H1 (cell line): ENCODE data around the gene SLFNL1. TPM values are rescaled to one million over a fixed set of nuclear protein-coding genes. Genes with fewer than 3 reads are reported as not detected.

ENCODE experiments used
- CTCF ChIA-PET: fragments of 300-600 bp; sonication (Branson Sonifier 250); formaldehyde crosslinking; loops from one replicate; lab custom pipeline; 2021; ENCODE audit not compliant: partially characterized antibody; lab: Charles Lee
- POLR2A ChIA-PET: fragments of 300-600 bp; sonication (Branson Sonifier 250); formaldehyde crosslinking; loops from one replicate; lab custom pipeline; 2021; ENCODE audit warnings: inconsistent platforms; ENCODE audit not compliant: partially characterized antibody; lab: Charles Lee
- DNase-seq, 2 experiments: peaks; one replicate each; pipeline versions ENCODE4 v3.0.0 to v3.0.0-alpha.2; 2010 to 2022; ENCODE audit warnings: low spot score in 2 of 2, low read depth in 1 of 2, mixed read lengths in 1 of 2
- FAIRE-seq: peaks from 2 replicates; lab custom pipeline; 2011; peaks lifted over from hg19 to GRCh38; lab: Jason Lieb, UNC
- H2AFZ ChIP-seq: 2 replicates; pipeline ENCODE4 v1.8.1; 2012; ENCODE audit warnings: low read length, inconsistent platforms
- H2AK5ac ChIP-seq: 2 replicates; pipeline ENCODE4 v1.6.1; 2013; ENCODE audit warnings: low read depth, low read length
- H2BK120ac ChIP-seq: replicated peaks from 2 replicates; pipeline ENCODE3; 2013; ENCODE audit warnings: low read depth, low read length, inconsistent platforms
- H2BK12ac ChIP-seq: 2 replicates; pipeline ENCODE4 v1.6.1; 2013; ENCODE audit warnings: low read depth, low read length
- H2BK15ac ChIP-seq: 2 replicates; pipeline ENCODE4 v1.6.1; 2013; ENCODE audit warnings: low read length
- H2BK20ac ChIP-seq: 2 replicates; pipeline ENCODE4 v1.6.1; 2013; ENCODE audit warnings: low read length
- H2BK5ac ChIP-seq: 2 replicates; pipeline ENCODE4 v1.6.1; 2013; ENCODE audit warnings: low read depth, low read length
- H3K14ac ChIP-seq: 2 replicates; pipeline ENCODE4 v1.6.1; 2013; ENCODE audit warnings: inconsistent platforms; ENCODE audit not compliant: insufficient read length
- H3K18ac ChIP-seq: 2 replicates; pipeline ENCODE4 v1.6.1; 2013; ENCODE audit warnings: low read length; ENCODE audit errors: extremely low read depth
- H3K23ac ChIP-seq: 2 replicates; pipeline ENCODE4 v1.6.1; 2013; ENCODE audit warnings: inconsistent platforms; ENCODE audit not compliant: insufficient read length
- H3K23me2 ChIP-seq: 2 replicates; pipeline ENCODE4 v1.6.1; 2013; ENCODE audit warnings: low read depth, low read length
- H3K27ac ChIP-seq: 2 replicates; pipeline ENCODE4 v1.6.1; 2011; ENCODE audit warnings: low read depth, low read length, inconsistent platforms
- H3K27me3 ChIP-seq, 4 experiments: replicated peaks in 1 of 4; 1 replicate in 1 of 4; 2 replicates in 3 of 4; pipeline versions ENCODE4 v1.6.1 to v1.8.1; 2011 to 2013; ENCODE audit warnings: low read length in 3 of 4, mild to moderate bottlenecking in 3 of 4, inconsistent platforms in 2 of 4, mixed read lengths in 2 of 4, moderate library complexity in 1 of 4; ENCODE audit not compliant: control insufficient read depth in 3 of 4, insufficient read depth in 3 of 4; ENCODE audit errors: extremely low read depth in 1 of 4
- H3K36me3 ChIP-seq, 4 experiments: 2 replicates each; pipeline versions ENCODE4 v1.6.1 to v1.8.1; 2011 to 2013; ENCODE audit warnings: mild to moderate bottlenecking in 4 of 4, low read length in 3 of 4, moderate library complexity in 2 of 4, control low read depth in 1 of 4, inconsistent platforms in 1 of 4; ENCODE audit not compliant: insufficient read depth in 4 of 4, control insufficient read depth in 2 of 4
- H3K4ac ChIP-seq: replicated peaks from 2 replicates; pipeline ENCODE3; 2013; ENCODE audit warnings: low read length, low read depth, mixed read lengths, inconsistent platforms; ENCODE audit not compliant: insufficient read length
- H3K4me1 ChIP-seq, 4 experiments: replicated peaks in 1 of 4; 1 replicate in 1 of 4; 2 replicates in 3 of 4; pipeline versions ENCODE4 v1.6.1 to v1.8.1; 2011 to 2013; ENCODE audit warnings: low read length in 3 of 4, inconsistent platforms in 2 of 4, mixed read lengths in 1 of 4; ENCODE audit not compliant: insufficient read depth in 4 of 4, control insufficient read depth in 3 of 4
- H3K4me2 ChIP-seq, 2 experiments: 2 replicates each; pipeline versions ENCODE4 v1.6.1 to v1.8.1; 2011 to 2013; ENCODE audit warnings: low read depth in 2 of 2, low read length in 2 of 2, control low read depth in 1 of 2, inconsistent platforms in 1 of 2, mild to moderate bottlenecking in 1 of 2; ENCODE audit not compliant: insufficient read depth in 1 of 2
- H3K4me3 ChIP-seq, 4 experiments: fragments of 200-600, 300-600 bp in 1 of 4; sonication (generic), shearing (Covaris generic), sonication (Bioruptor Twin) in 1 of 4; 2 replicates each; pipeline versions ENCODE4 v1.5.1 to v1.8.1; 2011 to 2016; ENCODE audit warnings: low read length in 4 of 4, low read depth in 3 of 4, control low read depth in 2 of 4, inconsistent platforms in 2 of 4, mild to moderate bottlenecking in 2 of 4, mixed read lengths in 1 of 4, moderate library complexity in 1 of 4; ENCODE audit not compliant: insufficient read depth in 2 of 4; ENCODE audit errors: extremely low read depth in 1 of 4
- H3K56ac ChIP-seq: replicated peaks from 2 replicates; pipeline ENCODE3; 2013; ENCODE audit warnings: low read depth, mild to moderate bottlenecking, mixed read lengths, low read length, inconsistent platforms; ENCODE audit not compliant: insufficient read length
- H3K79me1 ChIP-seq: 2 replicates; pipeline ENCODE4 v1.6.1; 2013; ENCODE audit warnings: low read depth, low read length, control low read depth
- H3K79me2 ChIP-seq, 2 experiments: 2 replicates each; pipeline versions ENCODE4 v1.6.1 to v1.8.1; 2012 to 2013; ENCODE audit warnings: low read length in 2 of 2, mild to moderate bottlenecking in 2 of 2, inconsistent platforms in 1 of 2; ENCODE audit not compliant: insufficient read depth in 2 of 2, control insufficient read depth in 1 of 2
- H3K9ac ChIP-seq, 4 experiments: replicated peaks in 1 of 4; 1 replicate in 1 of 4; 2 replicates in 3 of 4; pipeline versions ENCODE4 v1.6.1 to v1.8.1; 2011 to 2013; ENCODE audit warnings: low read depth in 3 of 4, low read length in 3 of 4, control low read depth in 2 of 4, mild to moderate bottlenecking in 2 of 4, moderate library complexity in 2 of 4, inconsistent platforms in 1 of 4; ENCODE audit errors: extremely low read depth in 1 of 4
- H3K9me3 ChIP-seq, 2 experiments: 2 replicates each; pipeline versions ENCODE4 v1.6.1 to v1.8.1; 2012 to 2013; ENCODE audit warnings: mild to moderate bottlenecking in 2 of 2, moderate library complexity in 2 of 2, control low read depth in 1 of 2, inconsistent platforms in 1 of 2, low read depth in 1 of 2, low read length in 1 of 2, mixed read lengths in 1 of 2; ENCODE audit not compliant: insufficient read depth in 2 of 2
- H4K20me1 ChIP-seq, 2 experiments: replicated peaks in 1 of 2; 2 replicates each; pipeline versions ENCODE3 to v1.8.1; 2011 to 2013; ENCODE audit warnings: inconsistent platforms in 2 of 2, low read length in 2 of 2, mild to moderate bottlenecking in 1 of 2; ENCODE audit not compliant: insufficient read depth in 2 of 2, control insufficient read depth in 1 of 2
- H4K5ac ChIP-seq: 2 replicates; pipeline ENCODE4 v1.6.1; 2013; ENCODE audit warnings: low read length, low read depth, mixed read lengths, inconsistent platforms; ENCODE audit not compliant: insufficient read length
- H4K8ac ChIP-seq: 2 replicates; pipeline ENCODE4 v1.8.0; 2013; ENCODE audit warnings: mild to moderate bottlenecking, moderate library complexity, low read length, inconsistent platforms; ENCODE audit not compliant: insufficient read depth; ENCODE audit errors: extremely low read depth
- H4K91ac ChIP-seq: replicated peaks from 2 replicates; pipeline ENCODE3; 2013; ENCODE audit warnings: low read length, mixed read lengths, inconsistent platforms; ENCODE audit not compliant: insufficient read length
- CBX5 ChIP-seq: fragments of 300-800, 300-1000 bp; sonication (generic); IDR thresholded peaks from 2 replicates; pipeline ENCODE4 v1.7.1; 2016; ENCODE audit warnings: antibody characterized with exemption, low read length, low read depth
- CEBPB ChIP-seq: IDR thresholded peaks from 2 replicates; pipeline ENCODE4 v1.6.1; 2012; ENCODE audit warnings: low read depth, low read length
- EGR1 ChIP-seq: IDR thresholded peaks from 2 replicates; pipeline ENCODE4 v1.6.1; 2011; ENCODE audit warnings: low read depth, low read length, borderline replicate concordance
- EP300 ChIP-seq, 2 experiments: IDR thresholded peaks; 1 replicate in 1 of 2; 2 replicates in 1 of 2; pipeline ENCODE4 v1.6.1; 2011 to 2012; ENCODE audit warnings: low read depth in 2 of 2, low read length in 2 of 2, mild to moderate bottlenecking in 2 of 2, borderline replicate concordance in 1 of 2, inconsistent platforms in 1 of 2, moderate library complexity in 1 of 2
- EZH2 ChIP-seq: fragments of 200-600 bp; sonication (generic); IDR thresholded peaks from 2 replicates; pipeline ENCODE4 v1.7.1; 2012; ENCODE audit warnings: low read depth, mild to moderate bottlenecking, moderate library complexity, low read length, inconsistent platforms; ENCODE audit not compliant: severe bottlenecking
- PHF8 ChIP-seq: fragments of 200-600 bp; sonication (generic); conservative IDR thresholded peaks from 2 replicates; pipeline ENCODE4 v1.7.1; 2012; ENCODE audit warnings: low read depth, mild to moderate bottlenecking, inconsistent platforms, low read length, moderate library complexity
- SP2 ChIP-seq: IDR thresholded peaks from 2 replicates; pipeline ENCODE4 v1.6.1; 2012; ENCODE audit warnings: mild to moderate bottlenecking, low read length, inconsistent platforms
- TAF7 ChIP-seq: optimal IDR thresholded peaks from 2 replicates; pipeline ENCODE3; 2011; ENCODE audit warnings: low read depth, mild to moderate bottlenecking, inconsistent platforms, low read length, moderate library complexity, borderline replicate concordance
- WGBS, 2 experiments: shearing (Covaris generic) in 1 of 2; methylation state at CpG; one replicate each; pipeline versions ENCODE4 v1.1.6 to v1.1.7; 2013 to 2015; ENCODE audit warnings: low lambda C conversion rate in 2 of 2, mixed read lengths in 2 of 2, inconsistent platforms in 1 of 2, low coverage in 1 of 2, missing lambda C conversion rate in 1 of 2; ENCODE audit not compliant: insufficient replicate concordance in 2 of 2, insufficient coverage in 1 of 2, insufficient read length in 1 of 2; ENCODE audit errors: extremely low coverage in 1 of 2, missing lambda C conversion rate in 1 of 2; 5-methylcytosine and 5-hydroxymethylcytosine counted together
- polyA plus RNA-seq, 7 experiments: library from polyadenylated mRNA; depleted of rRNA in 3 of 7; stranded (reverse) in 5 of 7; unstranded in 2 of 7; fragments of >200 nt in 5 of 7; fragments of 200-250 nt in 2 of 7; gene quantifications; 1 replicate in 5 of 7; 2 replicates in 1 of 7; 4 replicates in 1 of 7; pipeline versions ENCODE4 v1.2.1 to v1.2.3, GENCODE V29; 2011 to 2013; ENCODE audit warnings: missing spikeins in 2 of 7, mixed read lengths in 2 of 7
- total RNA-seq: library from RNA; stranded (reverse); fragmentation: NEBNext Ultra II Directional; extraction: Animal tissue kit (Norgen Biotek cat#: 25700); gene quantifications from 2 replicates; pipeline ENCODE4 v1.2.1, GENCODE V29; 2021
- TF ChIP-seq, protein P1 (sequence below): IDR thresholded peaks from 2 replicates; pipeline ENCODE4 v1.6.1; 2012; ENCODE audit warnings: inconsistent platforms

The SLFNL1 gene
- total and polyA plus RNA-seq, 2 of the 8 experiments (the other 6 are each of a cell fraction or from before 2014, with no cell fraction given): not detected

DNA sequence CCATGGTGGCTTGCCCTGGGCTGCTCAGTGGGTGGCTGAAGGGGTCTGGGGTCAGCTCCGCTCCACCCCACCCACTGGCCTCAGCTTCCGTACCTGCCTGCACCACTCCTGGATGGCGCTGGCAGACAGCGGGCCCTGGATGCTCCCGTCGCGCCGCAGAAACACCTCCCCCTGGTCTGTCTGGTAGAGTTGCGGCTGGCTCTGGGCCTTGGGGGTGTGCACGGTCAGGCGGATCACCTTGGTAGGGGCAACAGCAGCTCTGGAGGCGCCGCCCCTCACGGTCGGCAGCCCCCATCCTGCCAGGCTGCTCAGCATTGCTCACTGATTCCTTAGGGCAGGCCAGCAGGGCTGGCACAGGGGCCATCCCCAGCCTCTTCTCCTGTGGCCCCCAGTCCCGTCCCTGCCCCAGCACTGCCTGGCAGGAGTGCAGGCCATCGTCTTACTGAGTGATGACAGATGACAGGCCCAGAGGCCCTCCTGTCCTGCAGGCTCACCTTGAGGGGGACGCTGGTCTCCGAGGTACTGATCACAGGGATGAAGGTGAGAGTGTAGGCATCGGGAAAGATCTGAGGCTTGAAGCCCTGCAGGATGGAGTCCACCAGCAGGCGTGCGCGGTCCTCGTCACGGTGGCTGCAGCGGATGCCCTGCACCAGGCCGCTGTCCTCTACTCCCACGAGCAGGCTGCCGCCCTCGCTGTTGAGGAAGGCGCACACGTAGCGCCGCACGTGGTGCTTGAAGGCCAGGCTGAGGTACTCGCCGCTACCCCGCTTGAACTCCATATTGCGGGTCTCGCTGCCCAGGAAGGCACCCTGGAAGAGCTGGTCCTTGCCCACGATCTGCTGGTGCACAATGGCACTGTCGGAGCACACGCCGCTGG lies 4.1 kb downstream of the SLFNL1 start:
- WGBS, 2 experiments: 95% methylated on average over 44 of the region's 44 CpGs; no CpG with 5 or more reads in 1 of the 2 experiments
- Histone ChIP-seq H3K23ac (no peak overlapping the region), H3K79me1 (no peaks in the 10 kb centered on the region; the same call in 1 of the 2 replicates), H3K56ac (no peak overlapping the region), H3K27me3 (no peaks in the 10 kb centered on the region; a peak in 2 of 7 replicates), H2BK120ac (no peak overlapping the region), H3K14ac (no peak overlapping the region), H3K9ac (no peak overlapping the region), H2BK5ac (no peak overlapping the region), H4K20me1 (peaks cover 8 to 10% of the 10 kb centered on the region in 2 experiments), H3K4me3 (no peak overlapping the region), H4K91ac (no peak overlapping the region), H3K79me2 (no peaks in the 10 kb centered on the region), H3K4me2 (no peak overlapping the region), H3K4ac (no peak overlapping the region), H2AK5ac (no peak overlapping the region), H3K36me3 (peaks cover 6 to 40% (median 27%) of the 10 kb centered on the region in 4 experiments; a peak in 6 of 8 replicates), H4K5ac (no peak overlapping the region), H4K8ac (peak overlapping the region; percentile 53; the same call in 1 of the 2 replicates), H3K23me2 (no peaks in the 10 kb centered on the region), H3K9me3 (no peaks in the 10 kb centered on the region), H3K27ac (no peak overlapping the region), H3K4me1 (peaks cover 0 to 7% (median 4%) of the 10 kb centered on the region in 4 experiments; a peak in 4 of 7 replicates), H2BK20ac (no peak overlapping the region), H2BK15ac (no peak overlapping the region), H2AFZ (no peak overlapping the region), H3K18ac (no peak overlapping the region), H2BK12ac (no peak overlapping the region)
- no peak for TF ChIP-seq TAF7
- TF ChIP-seq EZH2: no peak
- TF ChIP-seq EGR1: no peak
- no peak for TF ChIP-seq CEBPB
- TF ChIP-seq, protein P1, sequence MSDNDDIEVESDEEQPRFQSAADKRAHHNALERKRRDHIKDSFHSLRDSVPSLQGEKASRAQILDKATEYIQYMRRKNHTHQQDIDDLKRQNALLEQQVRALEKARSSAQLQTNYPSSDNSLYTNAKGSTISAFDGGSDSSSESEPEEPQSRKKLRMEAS: no peak
- no peak for TF ChIP-seq EP300 (IDR thresholded peaks at IDR 0.05; ENCODE audit: borderline replicate concordance in 1 of 2, low read depth in 2 of 2, low read length in 2 of 2)
- TF ChIP-seq SP2: no peak
- no peak for TF ChIP-seq CBX5
- TF ChIP-seq PHF8: no peak
- FAIRE-seq (no peak), DNase-seq (no peak)
- CTCF ChIA-PET: no interaction called here
- POLR2A ChIA-PET: interaction anchor here (1.0 to 3.3 kb wide), 3 partner anchors 7 to 24 kb away, joined by 3 to 17 read pairs (median 8); no protein-coding TSS in a partner anchor
